Hepatocyte (in vitro differentiated cells): ENCODE results near the gene SND1.

ENCODE experiments used
- CTCF ChIP-seq: fragments of 200-600 bp; sonication (generic); IDR thresholded peaks from 2 replicates; pipeline ENCODE4 v1.5.1; 2016; ENCODE audit warnings: antibody characterized with exemption, mild to moderate bottlenecking; ENCODE audit not compliant: poor library complexity
- EZH2phosphoT487 ChIP-seq: fragments of 200-600 bp; sonication (generic); IDR thresholded peaks from one replicate; pipeline ENCODE4 v1.6.1; 2018; ENCODE audit warnings: antibody characterized with exemption, mild to moderate bottlenecking, low read depth, moderate library complexity; ENCODE audit not compliant: unreplicated experiment, severe bottlenecking

DNA sequence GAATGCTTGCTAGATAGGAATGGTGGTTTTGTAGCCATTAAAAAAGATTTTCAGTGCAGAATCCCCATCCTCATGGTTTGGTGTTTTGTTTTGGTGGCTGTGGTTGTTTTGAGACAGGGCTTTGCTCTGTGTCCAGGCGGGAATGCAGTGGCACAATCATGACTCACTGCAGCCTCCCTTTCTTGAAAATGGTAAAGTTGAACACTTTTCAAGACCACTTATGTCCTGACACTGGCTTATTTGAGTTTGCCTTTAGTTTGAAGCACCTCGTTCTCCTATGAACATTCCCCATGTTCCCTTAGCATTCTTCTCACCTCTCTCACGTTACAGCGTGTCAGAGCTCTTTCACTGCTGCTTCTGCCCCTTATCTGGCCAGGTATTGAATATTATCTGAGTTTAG lies 239.2 kb downstream of the SND1 start:
- TF ChIP-seq CTCF = no peak
- TF ChIP-seq EZH2phosphoT487 = no peak
